SK-N-SH (cell line): ENCODE measurements around the gene OSBPL5. TPM values are rescaled to one million over a fixed set of nuclear protein-coding genes. Genes with fewer than 3 reads are reported as not detected.

ENCODE experiments used
- CTCF ChIA-PET: fragments of 300-600, 350-600 bp; formaldehyde crosslinking; extraction: SDS; loops from one replicate; lab custom pipeline; 2021; lab: Yijun Ruan, JAX
- POLR2A ChIA-PET: fragments of 350-600 bp; sonication (Branson Sonifier 250); formaldehyde crosslinking; extraction: SDS; loops from one replicate; lab custom pipeline; 2020; ENCODE audit warnings: antibody characterized with exemption, inconsistent platforms; lab: Yijun Ruan, JAX
- DNase-seq: peaks from one replicate; pipeline ENCODE4 v3.0.0; 2012
- H2AFZ ChIP-seq: fragments of 200-600 bp; sonication (generic); 2 replicates; pipeline ENCODE4 v1.8.1; 2016; ENCODE audit warnings: antibody characterized with exemption, mild to moderate bottlenecking, low read depth
- H3F3A ChIP-seq: fragments of 200-600 bp; sonication (generic); replicated peaks from 2 replicates; pipeline ENCODE3; 2016; ENCODE audit warnings: antibody characterized with exemption, mild to moderate bottlenecking; ENCODE audit not compliant: insufficient read depth
- H3K27ac ChIP-seq, 2 experiments: fragments of 200-500 bp in 1 of 2; fragments of 200-600 bp in 1 of 2; sonication (Bioruptor generic) in 1 of 2; sonication (generic), shearing (Covaris generic) in 1 of 2; 2 replicates each; pipeline versions ENCODE4 v1.5.1 to v1.6.1; 2014 to 2016; ENCODE audit warnings: low read depth in 2 of 2, inconsistent platforms in 1 of 2, low read length in 1 of 2, mild to moderate bottlenecking in 1 of 2, mixed read lengths in 1 of 2
- H3K27me3 ChIP-seq: fragments of 200-600 bp; sonication (generic), shearing (Covaris generic); 2 replicates; pipeline ENCODE4 v1.6.1; 2016; ENCODE audit warnings: mixed run types; ENCODE audit not compliant: insufficient read depth
- H3K36me3 ChIP-seq, 2 experiments: fragments of 200-500 bp in 1 of 2; fragments of 200-600 bp in 1 of 2; sonication (Bioruptor generic) in 1 of 2; sonication (generic) in 1 of 2; replicated peaks in 1 of 2; 2 replicates each; pipeline versions ENCODE3 to v1.5.1; 2014 to 2016; ENCODE audit warnings: low read length in 1 of 2, mild to moderate bottlenecking in 1 of 2; ENCODE audit not compliant: insufficient read depth in 2 of 2, control insufficient read depth in 1 of 2
- H3K4me1 ChIP-seq, 2 experiments: fragments of 200-500 bp in 1 of 2; fragments of 200-600 bp in 1 of 2; sonication (Bioruptor generic) in 1 of 2; sonication (generic), shearing (Covaris generic) in 1 of 2; 2 replicates each; pipeline versions ENCODE4 v1.5.1 to v1.6.1; 2014 to 2016; ENCODE audit warnings: low read depth in 1 of 2, low read length in 1 of 2, mixed run types in 1 of 2; ENCODE audit not compliant: insufficient read depth in 2 of 2, control insufficient read depth in 1 of 2
- H3K4me2 ChIP-seq: fragments of 200-600 bp; sonication (generic), shearing (Covaris generic); 2 replicates; pipeline ENCODE4 v1.6.1; 2017; ENCODE audit warnings: mixed run types
- H3K4me3 ChIP-seq, 2 experiments: fragments of 200-500 bp in 1 of 2; fragments of 200-600 bp in 1 of 2; sonication (Bioruptor generic) in 1 of 2; sonication (generic), shearing (Covaris generic) in 1 of 2; 2 replicates each; pipeline versions ENCODE4 v1.5.1 to v1.8.1; 2014 to 2016; ENCODE audit warnings: low read depth in 2 of 2, inconsistent platforms in 1 of 2, low read length in 1 of 2, mild to moderate bottlenecking in 1 of 2, mixed read lengths in 1 of 2, moderate library complexity in 1 of 2
- H3K79me2 ChIP-seq: fragments of 200-600 bp; sonication (generic); 2 replicates; pipeline ENCODE4 v1.8.1; 2017; ENCODE audit warnings: mild to moderate bottlenecking; ENCODE audit not compliant: insufficient read depth
- H3K9ac ChIP-seq: fragments of 200-600 bp; sonication (generic); 2 replicates; pipeline ENCODE4 v1.6.1; 2017; ENCODE audit warnings: mixed run types
- H3K9me2 ChIP-seq: fragments of 200-600 bp; sonication (generic); 2 replicates; pipeline ENCODE4 v1.6.1; 2017; ENCODE audit warnings: mixed run types
- H3K9me3 ChIP-seq: fragments of 200-600 bp; sonication (generic); 2 replicates; pipeline ENCODE4 v1.6.1; 2017; ENCODE audit warnings: mixed run types, mild to moderate bottlenecking, moderate library complexity
- H4K20me1 ChIP-seq: fragments of 200-600 bp; sonication (generic); 2 replicates; pipeline ENCODE4 v1.6.1; 2017; ENCODE audit warnings: mild to moderate bottlenecking, mixed run types; ENCODE audit not compliant: insufficient read depth
- EZH2phosphoT487 ChIP-seq: fragments of 200-600 bp; sonication (generic); IDR thresholded peaks from 2 replicates; pipeline ENCODE4 v1.6.1; 2017; ENCODE audit warnings: low read depth, mixed run types, mild to moderate bottlenecking, antibody characterized with exemption, moderate library complexity, borderline replicate concordance
- FOSL2 ChIP-seq: IDR thresholded peaks from 2 replicates; pipeline ENCODE4 v1.4.0; 2012; ENCODE audit warnings: low read depth, mild to moderate bottlenecking, moderate library complexity, borderline replicate concordance
- IRF3 ChIP-seq: fragments of 150-350 bp; IDR thresholded peaks from 2 replicates; pipeline ENCODE4 v1.6.1; 2016; ENCODE audit warnings: mild to moderate bottlenecking, low read depth, low read length
- JUND ChIP-seq: IDR thresholded peaks from 2 replicates; pipeline ENCODE4 v1.4.0; 2012
- MEF2A ChIP-seq: IDR thresholded peaks from 2 replicates; pipeline ENCODE4 v1.4.0; 2012; ENCODE audit warnings: low read depth, borderline replicate concordance
- POLR2AphosphoS5 ChIP-seq: IDR thresholded peaks from 2 replicates; pipeline ENCODE4 v1.6.1; 2012; ENCODE audit warnings: low read depth, low read length
- RCOR1 ChIP-seq: fragments of 150-350 bp; IDR thresholded peaks from 2 replicates; pipeline ENCODE4 v1.6.1; 2017; ENCODE audit warnings: antibody characterized with exemption, low read length
- RFX5 ChIP-seq: IDR thresholded peaks from 2 replicates; pipeline ENCODE4 v1.6.1; 2012; ENCODE audit warnings: mild to moderate bottlenecking, improper control_type of control experiment, low read length
- RXRA ChIP-seq: IDR thresholded peaks from 2 replicates; pipeline ENCODE4 v1.4.0; 2012; ENCODE audit warnings: low read depth, mild to moderate bottlenecking, borderline replicate concordance
- SIN3A ChIP-seq: IDR thresholded peaks from 2 replicates; pipeline ENCODE4 v1.6.1; 2012; ENCODE audit warnings: low read depth, mild to moderate bottlenecking, low read length, moderate library complexity, borderline replicate concordance
- YY1 ChIP-seq: IDR thresholded peaks from 2 replicates; pipeline ENCODE4 v1.4.0; 2012; ENCODE audit warnings: low read depth, mild to moderate bottlenecking
- WGBS: methylation state at CpG from one replicate; pipeline ENCODE4 v1.1.6; 2017; ENCODE audit warnings: low lambda C conversion rate; 5-methylcytosine and 5-hydroxymethylcytosine counted together
- polyA plus RNA-seq, 3 experiments: library from polyadenylated mRNA; depleted of rRNA; stranded (reverse); fragments of >200 nt; gene quantifications; 2 replicates each; pipeline ENCODE4 v1.2.3, GENCODE V29; 2012
- TF ChIP-seq, protein P1 (sequence below): IDR thresholded peaks from 2 replicates; pipeline ENCODE4; 2012

The OSBPL5 gene
- polyA plus RNA-seq, 1 of the 3 experiments (the other 2 are of a cell fraction), result 10.9 TPM

DNA sequence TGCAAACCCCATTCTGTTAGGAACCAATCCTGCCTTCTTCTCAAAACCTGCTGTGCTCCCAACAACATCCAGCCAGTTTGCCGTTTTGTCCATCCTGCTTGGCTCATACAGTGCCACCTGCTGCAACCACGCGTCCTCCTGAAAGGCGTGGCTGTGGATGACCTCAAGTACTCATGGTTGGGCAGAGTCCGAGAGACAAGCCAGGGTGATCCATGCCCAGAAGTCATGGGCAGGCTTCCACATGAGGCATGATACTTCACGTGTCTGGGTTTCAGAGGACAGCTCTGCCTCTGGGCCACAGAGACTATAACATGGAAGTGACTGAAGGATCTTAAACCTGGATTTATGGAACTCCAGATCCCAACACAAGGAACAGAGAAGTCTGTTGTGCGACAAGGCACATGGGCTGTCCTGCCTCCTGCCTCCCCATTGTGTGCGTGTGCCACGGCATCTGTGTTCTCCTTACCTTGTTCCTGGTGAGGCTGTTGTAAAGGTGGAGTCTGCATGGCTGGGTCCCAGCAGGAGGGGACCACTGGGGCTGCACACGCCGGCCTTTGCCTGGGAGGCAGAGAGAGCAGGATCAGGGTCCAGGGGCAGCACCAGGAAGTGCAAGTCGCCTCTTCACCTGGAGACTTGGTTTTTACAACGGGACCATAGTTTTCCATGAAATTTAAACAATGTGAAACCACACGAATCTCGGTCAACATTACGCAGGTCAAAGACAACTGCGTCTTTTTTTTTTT lies 123.2 kb downstream of the OSBPL5 start:
- H3K9ac ChIP-seq, result no peak overlapping the region
- peaks cover 7 to 20% of the 10 kb centered on the region in 2 experiments; a peak in 3 of 4 replicates for H3K4me1 ChIP-seq
- 95% methylated on average over 15 of the region's 17 CpGs for WGBS
- no peak overlapping the region for H3K4me2 ChIP-seq
- H3K9me3 ChIP-seq, result no peaks in the 10 kb centered on the region
- peaks cover 29 to 69% of the 10 kb centered on the region in 2 experiments for H3K36me3 ChIP-seq
- H3K27ac ChIP-seq, result no peak overlapping the region
- DNase-seq, result no peak
- POLR2A ChIA-PET, result no interaction called here
- no peak overlapping the region for H3K4me3 ChIP-seq
- H2AFZ ChIP-seq, result no peak overlapping the region
- peaks cover 70% of the 10 kb centered on the region for H4K20me1 ChIP-seq
- no peaks in the 10 kb centered on the region for H3K9me2 ChIP-seq
- TF ChIP-seq YY1 (no peak), SIN3A (no peak), IRF3 (no peak), RXRA (no peak), RFX5 (no peak), JUND (no peak), MEF2A (no peak), EZH2phosphoT487 (no peak), POLR2AphosphoS5 (no peak), RCOR1 (no peak), FOSL2 (no peak)
- TF ChIP-seq, protein P1, sequence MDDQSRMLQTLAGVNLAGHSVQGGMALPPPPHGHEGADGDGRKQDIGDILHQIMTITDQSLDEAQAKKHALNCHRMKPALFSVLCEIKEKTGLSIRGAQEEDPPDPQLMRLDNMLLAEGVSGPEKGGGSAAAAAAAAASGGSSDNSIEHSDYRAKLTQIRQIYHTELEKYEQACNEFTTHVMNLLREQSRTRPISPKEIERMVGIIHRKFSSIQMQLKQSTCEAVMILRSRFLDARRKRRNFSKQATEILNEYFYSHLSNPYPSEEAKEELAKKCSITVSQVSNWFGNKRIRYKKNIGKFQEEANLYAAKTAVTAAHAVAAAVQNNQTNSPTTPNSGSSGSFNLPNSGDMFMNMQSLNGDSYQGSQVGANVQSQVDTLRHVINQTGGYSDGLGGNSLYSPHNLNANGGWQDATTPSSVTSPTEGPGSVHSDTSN, result no peak
- peaks cover 60% of the 10 kb centered on the region for H3K79me2 ChIP-seq
- no peaks in the 10 kb centered on the region for H3K27me3 ChIP-seq
- H3F3A ChIP-seq, result peaks cover 12% of the 10 kb centered on the region
- CTCF ChIA-PET, result interaction anchor here (23.7 kb wide), 1 partner anchor 47 kb away, joined by 403 read pairs; no protein-coding TSS in a partner anchor

GRCh38 chr11:3040881-3041280 lies 124.2 kb downstream of the OSBPL5 start:
- peaks cover 7 to 20% of the 10 kb centered on the region in 2 experiments; a peak in 3 of 4 replicates for H3K4me1 ChIP-seq
- peaks cover 51% of the 10 kb centered on the region for H3K79me2 ChIP-seq
- no peaks in the 10 kb centered on the region for H3K27me3 ChIP-seq
- H3K27ac ChIP-seq, result no peak overlapping the region
- no peaks in the 10 kb centered on the region for H3K9me3 ChIP-seq
- no peak overlapping the region for H3K9ac ChIP-seq
- no peak overlapping the region for H2AFZ ChIP-seq
- H3K4me3 ChIP-seq, result no peak overlapping the region
- H4K20me1 ChIP-seq, result peaks cover 60% of the 10 kb centered on the region
- H3K4me2 ChIP-seq, result no peak overlapping the region
- no peaks in the 10 kb centered on the region for H3K9me2 ChIP-seq
- H3F3A ChIP-seq, result peaks cover 12% of the 10 kb centered on the region
- CTCF ChIA-PET, result interaction anchor here (23.7 kb wide), 1 partner anchor 48 kb away, joined by 403 read pairs; no protein-coding TSS in a partner anchor
- POLR2A ChIA-PET, result interaction anchor here (1.0 kb wide), 1 partner anchor 8 kb away, joined by 3 read pairs; no protein-coding TSS in a partner anchor
- H3K36me3 ChIP-seq, result peaks cover 39 to 71% of the 10 kb centered on the region in 2 experiments
- 95% methylated on average over 9 of the region's 9 CpGs for WGBS
- DNase-seq, result no peak
- TF ChIP-seq MEF2A, result no peak
